Measurements from ENCODE around the gene B3GNT7.

The B3GNT7 gene

GRCh38 chr2:231422056-231422455 lies 26.5 kb downstream of the B3GNT7 start:
- H4K20me1 ChIP-seq (ENCODE audit: insufficient read depth, low read length) = no peaks in the 10 kb centered on the region
- no peaks in the 10 kb centered on the region for H3K4me1 ChIP-seq (ENCODE audit: insufficient read depth, low read length, severe bottlenecking)

DNA sequence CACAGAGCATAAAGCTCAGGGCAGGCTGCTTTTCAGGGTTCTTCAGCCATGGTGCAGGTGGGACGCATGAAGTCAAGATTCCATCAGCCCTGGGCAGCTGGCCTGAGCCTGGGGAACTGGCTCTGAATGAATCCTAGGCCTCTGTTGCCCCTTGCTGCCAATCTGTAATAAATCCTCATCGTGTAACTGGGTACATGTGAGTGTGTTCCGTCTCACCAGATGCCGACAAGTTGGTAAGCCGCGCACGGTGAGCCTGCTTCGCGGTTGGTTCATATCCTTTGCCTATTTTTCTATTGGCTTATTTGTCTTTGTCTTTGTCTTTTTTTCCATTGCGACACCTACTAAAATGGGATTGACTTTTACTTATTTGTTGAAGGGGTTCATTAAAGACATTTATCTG lies 27.7 kb downstream of the B3GNT7 start:
- TF ChIP-seq CTCF (IDR thresholded peaks at IDR 0.05; ENCODE audit: low read length) (no peak), EZH2 (IDR thresholded peaks at IDR 0.05; ENCODE audit: borderline replicate concordance, low read length) (no peak)
- no peak overlapping the region for H3K4me2 ChIP-seq (ENCODE audit: low read length)
- no peaks in the 10 kb centered on the region; the same call in 1 of the 2 replicates for H3K27me3 ChIP-seq (ENCODE audit: insufficient read depth, low read length)
- H3K9ac ChIP-seq (ENCODE audit: low read length) = no peak overlapping the region
- H3F3A ChIP-seq (ENCODE audit: insufficient read depth, low read length) = no peaks in the 10 kb centered on the region
- H4K20me1 ChIP-seq (ENCODE audit: insufficient read depth, low read length) = no peaks in the 10 kb centered on the region
- H2AFZ ChIP-seq (ENCODE audit: low read length) = no peak overlapping the region
- H3K27ac ChIP-seq (ENCODE audit: low read depth, low read length, poor library complexity, severe bottlenecking) = no peak overlapping the region
- H3K4me3 ChIP-seq (ENCODE audit: low read depth, low read length, poor library complexity, severe bottlenecking) = no peak overlapping the region
- no peaks in the 10 kb centered on the region for H3K9me2 ChIP-seq (ENCODE audit: low read depth, low read length)
- no peaks in the 10 kb centered on the region for H3K79me2 ChIP-seq (ENCODE audit: insufficient read depth, low read length)
- H3K36me3 ChIP-seq (ENCODE audit: insufficient read depth, low read length) = no peaks in the 10 kb centered on the region
- no peaks in the 10 kb centered on the region for H3K9me3 ChIP-seq (ENCODE audit: low read length)
- H3K4me1 ChIP-seq (ENCODE audit: insufficient read depth, low read length, severe bottlenecking) = no peaks in the 10 kb centered on the region

More at GRCh38 chr2:231422056-231422455, 26.5 kb downstream of the B3GNT7 start:
- H2AFZ ChIP-seq (ENCODE audit: low read length) = no peak overlapping the region
- no peak overlapping the region for H3K4me3 ChIP-seq (ENCODE audit: low read depth, low read length, poor library complexity, severe bottlenecking)
- no peaks in the 10 kb centered on the region for H3K79me2 ChIP-seq (ENCODE audit: insufficient read depth, low read length)
- no peak overlapping the region for H3K9ac ChIP-seq (ENCODE audit: low read length)
- no peaks in the 10 kb centered on the region; the same call in 1 of the 2 replicates for H3K27me3 ChIP-seq (ENCODE audit: insufficient read depth, low read length)
- TF ChIP-seq EZH2 (IDR thresholded peaks at IDR 0.05; ENCODE audit: borderline replicate concordance, low read length) (no peak), CTCF (IDR thresholded peaks at IDR 0.05; ENCODE audit: low read length) (no peak)
- no peak overlapping the region for H3K4me2 ChIP-seq (ENCODE audit: low read length)
- H3K9me3 ChIP-seq (ENCODE audit: low read length) = no peaks in the 10 kb centered on the region
- no peaks in the 10 kb centered on the region for H3K9me2 ChIP-seq (ENCODE audit: low read depth, low read length)
- H3K27ac ChIP-seq (ENCODE audit: low read depth, low read length, poor library complexity, severe bottlenecking) = no peak overlapping the region
- no peaks in the 10 kb centered on the region for H3F3A ChIP-seq (ENCODE audit: insufficient read depth, low read length)
- no peaks in the 10 kb centered on the region for H3K36me3 ChIP-seq (ENCODE audit: insufficient read depth, low read length)

- Histone ChIP-seq H3K79me2 (ENCODE audit: insufficient read depth, low read length) (no peaks in the 10 kb centered on the region), H3K27me3 (ENCODE audit: insufficient read depth, low read length) (no peaks in the 10 kb centered on the region; the same call in 1 of the 2 replicates), H3K9ac (ENCODE audit: low read length) (no peak overlapping the region), H3K36me3 (ENCODE audit: insufficient read depth, low read length) (no peaks in the 10 kb centered on the region), H3K4me3 (ENCODE audit: low read depth, low read length, poor library complexity, severe bottlenecking) (no peak overlapping the region), H3K9me3 (ENCODE audit: low read length) (no peaks in the 10 kb centered on the region), H3F3A (ENCODE audit: insufficient read depth, low read length) (no peaks in the 10 kb centered on the region), H3K27ac (ENCODE audit: low read depth, low read length, poor library complexity, severe bottlenecking) (no peak overlapping the region), H3K9me2 (ENCODE audit: low read depth, low read length) (no peaks in the 10 kb centered on the region), H3K4me1 (ENCODE audit: insufficient read depth, low read length, severe bottlenecking) (peaks cover 5% of the 10 kb centered on the region), H3K4me2 (ENCODE audit: low read length) (no peak overlapping the region), H2AFZ (ENCODE audit: low read length) (no peak overlapping the region), H4K20me1 (ENCODE audit: insufficient read depth, low read length) (no peaks in the 10 kb centered on the region)
- TF ChIP-seq CTCF (IDR thresholded peaks at IDR 0.05; ENCODE audit: low read length) (no peak), EZH2 (IDR thresholded peaks at IDR 0.05; ENCODE audit: borderline replicate concordance, low read length) (no peak)
These were observed 29.8 kb downstream of the B3GNT7 start for GRCh38 chr2:231425291-231425810.
